Measurements from ENCODE around the gene ZFP69B. TPM values are rescaled to one million over a fixed set of nuclear protein-coding genes. Genes with fewer than 3 reads are reported as not detected.

Gene ZFP69B
- total RNA-seq, 1 donor, result 4.7 TPM

DNA sequence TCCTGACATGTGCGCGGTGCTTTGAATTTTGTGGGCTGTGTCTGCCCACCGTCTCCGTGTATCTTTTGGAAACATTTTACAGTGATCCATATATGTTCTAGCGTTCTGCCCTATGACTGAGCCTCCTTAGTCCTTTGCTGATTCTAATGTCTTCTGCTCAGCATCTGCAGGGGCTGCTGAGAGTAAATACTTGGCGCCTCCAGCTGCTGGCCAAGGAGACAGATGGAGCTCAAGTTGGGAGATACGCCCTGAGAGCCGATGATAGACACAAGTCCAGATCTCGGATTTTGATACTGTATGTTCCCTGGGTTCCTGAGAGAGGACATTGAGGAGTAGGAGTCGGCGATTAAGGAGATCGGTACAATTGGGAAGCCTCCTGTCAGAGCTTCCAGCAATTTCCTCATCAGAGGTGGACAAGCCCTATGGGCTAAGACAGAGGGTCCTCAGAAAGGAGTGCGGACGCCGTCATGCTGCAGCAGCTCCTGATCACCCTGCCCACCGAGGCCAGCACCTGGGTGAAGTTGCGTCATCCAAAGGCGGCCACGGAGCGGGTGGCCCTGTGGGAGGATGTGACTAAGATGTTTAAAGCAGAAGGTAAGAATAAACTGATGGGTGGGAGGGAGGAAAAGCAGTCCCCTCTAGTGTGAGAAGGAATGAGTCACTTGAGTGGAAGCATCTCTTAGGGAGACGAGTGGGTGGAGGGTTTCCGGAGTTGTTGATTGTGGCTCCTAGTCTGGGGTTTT lies 390 bp downstream of the ZFP69B start:
- H3K4me1 ChIP-seq (ENCODE audit: insufficient read depth, low read length), result peaks cover 9% of the 10 kb centered on the region
- H3K4me3 ChIP-seq (ENCODE audit: insufficient read depth, low read length), result peak overlapping the region; percentile 82
- peak overlapping the region; percentile 82 for H3K27ac ChIP-seq (ENCODE audit: low read depth, low read length)
- H3K27me3 ChIP-seq (ENCODE audit: insufficient read depth, low read length), result no peaks in the 10 kb centered on the region
- H4K20me1 ChIP-seq (ENCODE audit: insufficient read depth, low read length), result no peaks in the 10 kb centered on the region
- no peak for TF ChIP-seq CTCF (IDR thresholded peaks at IDR 0.05; ENCODE audit: extremely low read depth, low read depth, low read length)
- peak; percentile 82 for DNase-seq (ENCODE audit: insufficient read length, low spot score, missing footprints)
- H3K36me3 ChIP-seq (ENCODE audit: insufficient read depth, low read length), result no peaks in the 10 kb centered on the region
- H3K4me2 ChIP-seq (ENCODE audit: insufficient read depth, low read length), result peak overlapping the region; percentile 99
- peak overlapping the region; percentile 92 for H2AFZ ChIP-seq (ENCODE audit: low read length)
- peaks cover 8% of the 10 kb centered on the region for H3K9me3 ChIP-seq (ENCODE audit: low read depth, low read length)
- no peaks in the 10 kb centered on the region for H3K79me2 ChIP-seq (ENCODE audit: insufficient read depth, low read length)

DNA sequence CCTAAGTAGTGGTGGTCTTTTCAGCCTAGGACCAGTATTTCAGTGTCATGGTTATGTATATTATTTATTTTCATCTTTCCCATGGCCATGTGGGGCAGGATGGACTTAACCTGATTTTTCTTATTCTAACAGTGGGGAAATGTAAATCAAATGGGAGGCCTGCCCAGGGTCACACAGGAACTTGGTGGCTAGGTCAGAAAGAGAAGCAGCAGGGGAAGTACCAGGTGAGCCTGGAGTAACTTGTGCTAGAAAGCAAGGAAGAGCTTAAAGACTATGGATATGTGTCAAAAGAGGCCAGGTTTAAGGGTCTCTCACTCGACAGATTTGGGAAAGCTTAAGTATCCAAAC lies 936 bp downstream of the ZFP69B start:
- H4K20me1 ChIP-seq (ENCODE audit: insufficient read depth, low read length), result no peaks in the 10 kb centered on the region
- no peaks in the 10 kb centered on the region for H3K27me3 ChIP-seq (ENCODE audit: insufficient read depth, low read length)
- peak overlapping the region; percentile 82 for H3K27ac ChIP-seq (ENCODE audit: low read depth, low read length)
- no peaks in the 10 kb centered on the region for H3K79me2 ChIP-seq (ENCODE audit: insufficient read depth, low read length)
- H2AFZ ChIP-seq (ENCODE audit: low read length), result peak overlapping the region; percentile 92
- peak overlapping the region; percentile 82 for H3K4me3 ChIP-seq (ENCODE audit: insufficient read depth, low read length)
- no peak for DNase-seq (ENCODE audit: insufficient read length, low spot score, missing footprints)
- H3K9me3 ChIP-seq (ENCODE audit: low read depth, low read length), result peaks cover 8% of the 10 kb centered on the region
- H3K4me1 ChIP-seq (ENCODE audit: insufficient read depth, low read length), result peaks cover 9% of the 10 kb centered on the region
- H3K4me2 ChIP-seq (ENCODE audit: insufficient read depth, low read length), result peak overlapping the region; percentile 99
- no peaks in the 10 kb centered on the region for H3K36me3 ChIP-seq (ENCODE audit: insufficient read depth, low read length)
- TF ChIP-seq CTCF (IDR thresholded peaks at IDR 0.05; ENCODE audit: extremely low read depth, low read depth, low read length), result no peak

DNA sequence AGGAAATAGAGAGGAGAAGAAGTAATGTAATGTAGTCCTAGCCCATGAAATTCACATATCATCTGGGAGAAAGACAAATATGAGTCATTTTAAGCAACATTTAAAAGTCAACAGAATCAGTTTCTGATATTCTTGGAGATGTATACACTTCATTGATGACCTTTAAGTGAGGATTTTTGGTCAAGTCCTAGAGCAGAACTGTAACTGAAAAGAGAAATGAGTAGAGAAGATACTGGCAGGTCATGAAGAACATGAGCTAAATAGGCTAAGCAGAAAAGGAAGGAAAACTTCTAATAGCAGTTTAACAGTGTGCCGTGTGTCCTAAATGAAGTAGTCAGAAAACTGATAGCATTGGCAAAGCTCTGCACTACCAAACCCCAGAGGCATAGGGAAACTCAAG lies 4.6 kb downstream of the ZFP69B start:
- H3K4me2 ChIP-seq (ENCODE audit: insufficient read depth, low read length), result no peak overlapping the region
- no peak overlapping the region for H3K4me3 ChIP-seq (ENCODE audit: insufficient read depth, low read length)
- no peak overlapping the region for H2AFZ ChIP-seq (ENCODE audit: low read length)
- peaks cover 23% of the 10 kb centered on the region for H3K9me3 ChIP-seq (ENCODE audit: low read depth, low read length)
- H3K27ac ChIP-seq (ENCODE audit: low read depth, low read length), result no peak overlapping the region
- no peaks in the 10 kb centered on the region for H4K20me1 ChIP-seq (ENCODE audit: insufficient read depth, low read length)
- H3K79me2 ChIP-seq (ENCODE audit: insufficient read depth, low read length), result no peaks in the 10 kb centered on the region
- no peak for TF ChIP-seq CTCF (IDR thresholded peaks at IDR 0.05; ENCODE audit: extremely low read depth, low read depth, low read length)
- no peak for DNase-seq (ENCODE audit: insufficient read length, low spot score, missing footprints)
- no peaks in the 10 kb centered on the region for H3K27me3 ChIP-seq (ENCODE audit: insufficient read depth, low read length)
- H3K36me3 ChIP-seq (ENCODE audit: insufficient read depth, low read length), result peaks cover 28% of the 10 kb centered on the region
- peaks cover 9% of the 10 kb centered on the region for H3K4me1 ChIP-seq (ENCODE audit: insufficient read depth, low read length)

- Histone ChIP-seq H3K36me3 (ENCODE audit: insufficient read depth, low read length) (peaks cover 24% of the 10 kb centered on the region), H3K4me3 (ENCODE audit: insufficient read depth, low read length) (no peak overlapping the region), H3K9me3 (ENCODE audit: low read depth, low read length) (peaks cover 51% of the 10 kb centered on the region), H3K27ac (ENCODE audit: low read depth, low read length) (no peak overlapping the region), H3K27me3 (ENCODE audit: insufficient read depth, low read length) (no peaks in the 10 kb centered on the region), H2AFZ (ENCODE audit: low read length) (no peak overlapping the region), H3K4me1 (ENCODE audit: insufficient read depth, low read length) (no peaks in the 10 kb centered on the region), H3K4me2 (ENCODE audit: insufficient read depth, low read length) (no peak overlapping the region), H3K79me2 (ENCODE audit: insufficient read depth, low read length) (no peaks in the 10 kb centered on the region), H4K20me1 (ENCODE audit: insufficient read depth, low read length) (no peaks in the 10 kb centered on the region)
- no peak for DNase-seq (ENCODE audit: insufficient read length, low spot score, missing footprints)
- no peak for TF ChIP-seq CTCF (IDR thresholded peaks at IDR 0.05; ENCODE audit: extremely low read depth, low read depth, low read length)
These were observed 12.8 kb downstream of the ZFP69B start for GRCh38 chr1:40462956-40463590.

Data from osteoblast (primary cell).